NCI-H2081 treated with DMSO at 0.1 percent for 48 hours (cell line): Measurements from ENCODE around the gene LDLR.

Source experiments
- DNase-seq: peaks from one replicate; lab custom pipeline; 2025; lab: John Stamatoyannopoulos, UW

The LDLR gene

DNA sequence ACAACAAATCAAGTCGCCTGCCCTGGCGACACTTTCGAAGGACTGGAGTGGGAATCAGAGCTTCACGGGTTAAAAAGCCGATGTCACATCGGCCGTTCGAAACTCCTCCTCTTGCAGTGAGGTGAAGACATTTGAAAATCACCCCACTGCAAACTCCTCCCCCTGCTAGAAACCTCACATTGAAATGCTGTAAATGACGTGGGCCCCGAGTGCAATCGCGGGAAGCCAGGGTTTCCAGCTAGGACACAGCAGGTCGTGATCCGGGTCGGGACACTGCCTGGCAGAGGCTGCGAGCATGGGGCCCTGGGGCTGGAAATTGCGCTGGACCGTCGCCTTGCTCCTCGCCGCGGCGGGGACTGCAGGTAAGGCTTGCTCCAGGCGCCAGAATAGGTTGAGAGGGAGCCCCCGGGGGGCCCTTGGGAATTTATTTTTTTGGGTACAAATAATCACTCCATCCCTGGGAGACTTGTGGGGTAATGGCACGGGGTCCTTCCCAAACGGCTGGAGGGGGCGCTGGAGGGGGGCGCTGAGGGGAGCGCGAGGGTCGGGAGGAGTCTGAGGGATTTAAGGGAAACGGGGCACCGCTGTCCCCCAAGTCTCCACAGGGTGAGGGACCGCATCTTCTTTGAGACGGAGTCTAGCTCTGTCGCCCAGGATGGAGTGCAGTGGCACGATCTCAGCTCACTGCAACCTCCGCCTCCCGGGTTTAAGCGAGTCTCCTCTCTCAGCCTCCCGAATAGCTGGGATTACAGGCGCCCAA is at the start of gene LDLR:
Gene LDLR, plus strand, starts transcription at position 210 of the 760 bp plus-strand sequence. Its CDS starts 86 bp downstream, at position 296.
- DNase-seq, result peak; percentile 74

DNA sequence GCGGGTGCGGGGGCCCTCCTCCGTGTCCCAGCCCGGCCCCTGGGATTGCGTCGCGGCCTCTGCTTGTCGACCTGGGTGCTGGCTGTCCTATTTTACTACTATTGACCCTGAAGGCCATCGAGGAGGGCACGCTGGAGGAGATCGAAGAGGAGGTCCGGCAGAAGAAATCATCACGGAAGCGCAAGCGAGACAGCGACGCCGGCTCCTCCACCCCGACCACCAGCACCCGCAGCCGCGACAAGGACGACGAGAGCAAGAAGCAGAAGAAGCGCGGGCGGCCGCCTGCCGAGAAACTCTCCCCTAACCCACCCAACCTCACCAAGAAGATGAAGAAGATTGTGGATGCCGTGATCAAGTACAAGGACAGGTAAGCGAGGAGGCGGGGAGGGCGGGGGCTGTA is 48.1 kb upstream of the LDLR start:
- no peak for DNase-seq

DNA sequence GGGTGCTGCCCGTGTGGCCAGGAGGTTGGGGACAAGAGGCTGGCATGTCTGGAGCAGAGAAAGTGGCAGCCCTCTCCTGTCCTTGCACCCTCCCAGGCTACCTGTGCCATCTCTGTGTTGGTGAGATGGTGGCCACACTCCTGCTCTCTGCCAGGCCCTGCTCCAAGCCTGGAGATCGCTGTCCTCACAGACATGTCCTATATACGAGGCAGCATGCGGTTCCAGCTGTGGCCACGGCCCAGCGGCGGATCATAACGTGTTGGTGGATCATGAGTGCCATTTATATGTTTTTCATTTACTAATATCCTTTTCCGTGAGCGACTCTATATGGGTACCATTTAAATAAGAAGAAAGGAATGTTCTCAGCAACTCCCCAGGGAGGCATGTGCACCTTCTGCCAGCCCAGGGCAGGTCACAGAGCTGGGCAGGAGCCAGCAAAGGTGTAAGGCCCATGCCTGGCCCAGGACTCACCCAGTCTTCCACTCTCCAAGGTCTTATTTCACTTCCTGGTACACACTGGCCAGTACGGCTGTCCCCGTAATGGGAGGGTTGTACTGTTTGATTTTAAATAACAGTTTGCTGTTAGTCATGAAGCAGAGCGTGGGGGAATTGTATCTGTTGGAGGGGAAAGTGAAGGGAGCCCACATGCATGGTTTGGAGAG is 47.2 kb upstream of the LDLR start:
- DNase-seq, result no peak

DNA sequence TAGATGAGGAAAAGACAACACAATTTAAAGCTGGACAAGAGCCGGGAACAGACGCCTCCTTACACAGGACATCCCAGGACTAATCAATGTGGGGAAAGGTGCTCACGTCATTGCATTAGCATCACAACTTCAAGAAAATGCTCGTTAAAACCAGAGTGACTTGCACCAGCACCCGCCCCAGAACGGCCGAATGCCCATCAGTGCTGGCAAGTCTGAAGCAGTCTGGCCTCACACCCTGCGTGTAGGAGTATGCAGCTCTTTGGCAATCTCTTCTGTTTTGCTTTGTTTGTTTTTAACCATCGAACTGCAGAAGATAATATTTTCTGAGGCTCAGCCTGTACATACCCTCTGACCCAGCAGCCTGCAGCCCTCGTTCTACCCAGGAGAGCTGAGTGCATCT is 44.8 kb upstream of the LDLR start:
- no peak for DNase-seq

DNA sequence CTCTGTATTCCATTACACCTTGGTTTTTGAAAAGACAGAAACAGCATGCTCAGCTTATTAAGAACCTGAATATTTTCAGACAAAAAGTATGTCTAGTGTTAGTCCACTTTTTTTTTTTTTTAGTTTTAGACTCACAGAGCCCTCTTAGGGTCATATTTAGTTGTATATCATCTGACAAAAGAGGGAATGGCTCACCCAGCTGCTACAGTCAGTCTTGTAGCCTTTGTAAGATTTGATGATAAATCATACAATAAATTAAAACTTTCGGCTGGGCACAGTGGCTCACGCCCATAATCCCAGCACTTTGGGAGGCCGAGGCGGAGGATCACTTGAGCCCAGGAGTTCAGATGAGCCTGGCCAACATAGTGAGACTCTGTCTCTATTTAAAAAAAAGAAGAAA is 43.7 kb upstream of the LDLR start:
- no peak for DNase-seq

DNA sequence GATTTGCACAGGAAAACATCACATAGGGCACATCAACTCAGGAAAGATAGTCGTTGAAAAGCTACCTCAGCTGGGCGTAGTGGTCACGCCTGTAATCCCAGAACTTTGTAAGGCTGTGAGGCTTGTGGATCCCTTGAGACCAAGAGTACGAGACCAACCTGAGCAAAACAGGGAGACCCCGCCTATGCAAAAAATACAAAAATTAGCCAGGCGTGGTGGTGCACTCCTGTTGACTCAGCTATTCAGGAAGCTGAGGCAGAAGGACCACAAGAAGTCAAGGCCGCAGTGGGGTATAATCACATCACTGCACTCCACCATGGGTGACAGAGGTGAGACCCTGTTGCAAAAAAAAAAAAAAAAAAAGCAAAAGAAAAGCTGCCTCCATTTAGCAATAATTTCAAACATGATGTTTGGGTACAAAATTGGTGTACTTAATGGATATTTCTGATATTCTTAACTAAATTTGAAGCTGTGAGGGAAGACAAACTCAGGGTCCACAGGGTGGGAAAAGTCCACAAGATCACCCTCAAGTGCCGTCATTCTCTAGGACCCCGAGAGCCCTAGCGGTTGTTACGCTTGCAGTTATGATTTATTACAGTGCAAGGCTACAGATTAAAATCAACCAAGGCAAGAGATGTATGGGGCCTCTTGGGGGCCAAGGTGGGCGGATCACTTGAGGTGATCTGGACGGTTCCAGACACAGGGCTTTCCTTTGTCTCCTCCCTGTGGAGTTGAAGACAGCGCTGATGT is 42.5 kb upstream of the LDLR start:
- no peak for DNase-seq

DNA sequence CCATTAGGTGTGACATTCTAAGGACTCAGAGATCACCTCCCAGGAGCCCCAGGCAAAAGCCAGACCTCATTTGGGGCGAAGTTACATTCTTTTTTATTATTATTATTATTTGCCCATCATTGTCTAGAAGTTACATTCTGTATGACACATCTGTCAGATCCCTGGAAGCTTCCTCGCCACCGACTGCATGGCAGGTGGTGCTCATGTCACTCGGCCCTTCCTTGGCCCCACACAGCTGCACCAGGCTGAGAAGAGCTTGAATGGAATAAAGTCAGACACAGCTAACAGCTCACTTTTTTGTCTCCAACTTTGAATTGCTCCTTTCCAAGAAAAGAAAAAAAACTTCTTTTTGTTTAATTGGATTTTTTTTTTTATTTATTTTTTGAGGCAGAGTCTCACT is 41.4 kb upstream of the LDLR start:
- DNase-seq, result no peak

DNA sequence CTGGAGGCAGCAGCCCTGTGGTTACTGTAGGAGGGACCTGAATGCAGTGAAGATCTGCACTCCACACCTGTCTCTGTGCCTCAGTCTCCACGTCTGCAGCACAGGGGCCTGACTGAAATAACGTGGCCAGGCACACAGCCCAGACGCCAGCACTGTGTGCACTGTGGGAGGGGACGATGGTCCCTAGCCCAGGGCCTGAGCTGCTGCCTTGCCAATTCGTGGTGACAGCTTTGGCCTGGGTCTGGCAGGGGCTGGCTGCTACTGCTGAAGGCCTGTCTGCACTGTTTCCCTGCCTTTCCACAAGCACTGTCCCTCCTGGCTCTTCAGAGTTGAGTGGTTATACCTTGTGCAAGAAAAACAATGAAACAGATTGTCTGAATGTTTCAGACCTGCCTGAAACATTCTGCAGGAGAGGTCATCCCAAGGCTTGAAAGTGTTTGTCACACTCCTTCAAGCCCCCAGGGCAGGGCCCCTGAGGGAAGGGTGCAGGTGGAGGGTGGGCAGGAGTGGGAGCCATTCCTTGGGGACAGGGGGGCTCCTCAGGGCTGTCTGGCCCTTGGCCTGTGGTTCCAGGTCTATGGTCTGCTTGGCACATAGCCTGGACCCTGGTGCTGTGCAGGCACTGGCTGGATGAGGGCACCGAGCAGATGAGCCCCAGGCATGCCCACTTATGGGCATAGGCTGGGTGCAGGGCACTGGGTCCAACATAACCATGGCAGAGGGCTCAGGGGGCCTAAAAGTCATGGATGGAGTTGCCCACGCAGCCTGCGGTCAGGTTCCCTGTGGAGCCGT is 38.7 kb upstream of the LDLR start:
- no peak for DNase-seq

DNA sequence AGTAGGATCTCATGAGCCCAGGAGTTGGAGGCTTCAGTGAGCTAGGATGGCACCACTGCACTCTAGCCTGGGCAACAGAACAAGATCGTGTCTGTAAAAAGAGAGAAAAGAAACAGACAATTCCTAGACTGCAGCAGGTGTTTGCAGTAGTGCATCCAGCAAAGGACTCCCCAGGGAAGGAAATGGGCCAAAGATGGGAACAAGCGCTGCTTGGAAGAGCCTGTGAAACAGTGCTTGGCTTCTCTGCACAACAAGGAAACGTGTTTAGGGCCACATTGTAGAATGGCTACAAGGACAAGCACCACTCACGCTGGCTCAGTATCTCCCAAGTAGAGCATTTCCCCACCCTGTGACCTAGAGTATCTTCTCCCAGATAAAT is 35.5 kb upstream of the LDLR start:
- DNase-seq, result no peak

DNA sequence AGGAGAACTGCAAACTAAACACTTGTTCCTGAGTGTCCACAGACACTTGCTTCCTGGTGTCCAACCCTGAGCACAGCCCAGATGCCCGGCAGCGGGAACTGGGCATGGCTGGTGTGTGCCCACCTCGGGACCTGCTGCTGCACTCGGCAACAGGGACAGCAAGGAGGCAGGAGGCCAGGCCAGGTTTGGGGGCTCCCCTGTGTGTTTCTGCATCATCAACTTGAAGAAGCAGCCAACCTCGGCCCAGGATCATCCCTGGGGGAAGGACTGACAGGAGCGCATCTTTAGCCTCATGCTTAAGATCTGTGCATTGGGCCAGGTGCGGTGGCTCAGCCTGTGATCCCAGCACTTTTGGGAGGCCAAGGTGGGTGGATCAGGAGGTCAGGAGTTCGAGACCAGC is 35.1 kb upstream of the LDLR start:
- DNase-seq, result no peak

DNA sequence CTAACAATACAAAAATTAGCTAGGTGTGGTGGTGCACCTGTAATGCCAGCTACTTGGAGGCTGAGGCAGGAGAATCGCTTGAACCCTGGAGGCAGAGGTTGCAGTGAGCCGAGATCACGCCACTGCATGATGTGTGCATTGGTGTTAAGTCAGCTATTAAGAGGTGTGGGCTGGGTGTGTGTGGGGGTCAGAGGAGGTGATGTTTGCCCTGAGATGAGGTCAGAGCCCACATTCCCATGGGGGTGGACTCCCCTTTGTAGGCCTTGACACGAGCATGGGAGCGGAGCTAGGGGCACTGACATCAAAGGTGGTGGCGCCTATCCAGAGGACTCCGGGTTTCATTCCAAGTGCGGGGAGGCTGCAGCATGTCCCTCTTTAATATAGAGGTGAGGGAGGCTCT is 34.6 kb upstream of the LDLR start:
- DNase-seq, result no peak

DNA sequence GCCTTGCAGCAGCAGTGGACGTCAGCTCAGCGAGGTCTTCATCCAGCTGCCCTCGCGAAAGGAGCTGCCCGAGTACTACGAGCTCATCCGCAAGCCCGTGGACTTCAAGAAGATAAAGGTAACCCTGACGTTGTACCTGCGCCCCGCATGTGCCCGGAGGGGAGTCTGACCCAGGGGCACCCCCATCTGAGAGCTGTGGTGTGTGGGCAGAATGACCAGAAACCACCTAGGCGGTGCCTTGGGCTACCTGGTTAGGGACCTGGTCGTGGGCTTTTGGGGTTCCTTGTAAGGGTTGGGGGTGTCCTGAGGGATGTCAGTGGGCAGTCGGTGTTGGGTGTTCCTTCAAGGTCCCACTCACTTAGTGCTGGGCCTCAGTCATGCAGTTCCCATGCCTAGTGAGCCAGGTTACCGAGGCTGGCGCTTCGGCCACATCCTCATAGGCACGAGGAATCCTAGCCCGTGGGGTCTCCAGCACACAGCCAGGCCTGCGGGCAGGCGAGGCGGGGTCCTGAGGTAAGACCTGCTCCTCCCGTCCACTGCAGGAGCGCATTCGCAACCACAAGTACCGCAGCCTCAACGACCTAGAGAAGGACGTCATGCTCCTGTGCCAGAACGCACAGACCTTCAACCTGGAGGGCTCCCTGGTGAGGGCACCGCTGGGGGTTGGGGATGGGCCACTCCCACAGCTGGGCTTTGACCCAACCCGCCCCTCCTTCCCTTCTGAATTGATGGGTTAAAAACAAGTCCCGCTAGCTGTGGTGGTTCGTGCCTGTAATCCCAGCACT is 30.8 kb upstream of the LDLR start:
- DNase-seq, result no peak

DNA sequence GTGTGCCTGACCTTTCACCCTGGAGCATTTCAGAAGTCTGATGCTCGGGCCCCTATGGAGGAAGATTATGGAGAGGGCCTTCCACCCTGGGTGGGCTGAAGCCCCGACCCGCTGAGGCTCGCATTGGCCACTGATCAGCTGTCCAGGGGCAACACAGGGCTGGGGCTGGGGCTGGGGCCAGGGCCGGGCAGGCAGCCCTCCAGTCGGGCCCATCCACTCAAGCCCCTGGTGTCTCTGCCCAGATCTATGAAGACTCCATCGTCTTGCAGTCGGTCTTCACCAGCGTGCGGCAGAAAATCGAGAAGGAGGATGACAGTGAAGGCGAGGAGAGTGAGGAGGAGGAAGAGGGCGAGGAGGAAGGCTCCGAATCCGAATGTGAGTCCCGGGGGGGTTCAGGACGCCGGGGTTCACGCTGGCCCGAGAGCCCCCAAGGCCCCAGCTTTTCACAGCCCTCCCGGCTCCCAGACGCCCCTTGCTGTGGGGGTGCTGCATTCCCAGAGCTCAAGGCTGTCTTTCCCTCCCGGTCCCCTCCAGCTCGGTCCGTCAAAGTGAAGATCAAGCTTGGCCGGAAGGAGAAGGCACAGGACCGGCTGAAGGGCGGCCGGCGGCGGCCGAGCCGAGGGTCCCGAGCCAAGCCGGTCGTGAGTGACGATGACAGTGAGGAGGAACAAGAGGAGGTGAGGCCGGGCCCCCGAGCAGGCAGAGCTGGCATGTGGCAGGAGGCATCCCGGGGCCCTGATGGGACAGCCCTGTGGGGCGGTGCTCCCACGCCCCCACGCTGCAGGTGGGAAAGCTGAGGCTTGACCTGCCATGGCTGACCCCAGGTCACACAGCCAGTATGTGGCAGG is 29.5 kb upstream of the LDLR start:
- no peak for DNase-seq

DNA sequence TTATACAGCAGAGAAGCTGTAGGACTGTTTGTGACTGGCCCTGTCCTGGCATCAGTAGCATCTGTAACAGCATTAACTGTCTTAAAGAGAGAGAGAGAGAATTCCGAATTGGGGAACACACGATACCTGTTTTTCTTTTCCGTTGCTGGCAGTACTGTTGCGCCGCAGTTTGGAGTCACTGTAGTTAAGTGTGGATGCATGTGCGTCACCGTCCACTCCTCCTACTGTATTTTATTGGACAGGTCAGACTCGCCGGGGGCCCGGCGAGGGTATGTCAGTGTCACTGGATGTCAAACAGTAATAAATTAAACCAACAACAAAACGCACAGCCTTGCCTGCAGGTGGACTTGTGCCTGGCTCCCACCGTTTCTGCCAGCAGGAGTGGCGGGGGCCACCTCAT is 27.3 kb upstream of the LDLR start:
- no peak for DNase-seq

DNA sequence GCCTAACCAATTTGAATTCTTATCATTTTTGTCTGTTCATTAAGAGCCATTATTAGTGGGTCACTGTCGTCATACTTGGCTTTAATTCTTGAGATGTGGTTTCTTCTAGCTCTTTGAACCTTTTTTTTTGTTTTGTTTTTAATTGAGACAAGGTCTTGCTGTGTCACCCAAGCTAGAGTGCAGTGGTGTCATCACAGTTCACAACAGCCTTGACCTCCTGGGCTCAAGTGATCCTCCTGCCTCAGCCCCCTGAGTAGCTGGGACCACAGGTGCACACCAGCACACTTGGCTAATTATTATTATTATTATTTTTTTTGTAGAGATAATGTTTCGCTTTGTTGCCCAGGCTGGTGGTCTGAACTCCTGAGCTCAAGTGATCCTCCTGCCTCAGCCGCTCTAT is 25.8 kb upstream of the LDLR start:
- DNase-seq, result no peak

DNA sequence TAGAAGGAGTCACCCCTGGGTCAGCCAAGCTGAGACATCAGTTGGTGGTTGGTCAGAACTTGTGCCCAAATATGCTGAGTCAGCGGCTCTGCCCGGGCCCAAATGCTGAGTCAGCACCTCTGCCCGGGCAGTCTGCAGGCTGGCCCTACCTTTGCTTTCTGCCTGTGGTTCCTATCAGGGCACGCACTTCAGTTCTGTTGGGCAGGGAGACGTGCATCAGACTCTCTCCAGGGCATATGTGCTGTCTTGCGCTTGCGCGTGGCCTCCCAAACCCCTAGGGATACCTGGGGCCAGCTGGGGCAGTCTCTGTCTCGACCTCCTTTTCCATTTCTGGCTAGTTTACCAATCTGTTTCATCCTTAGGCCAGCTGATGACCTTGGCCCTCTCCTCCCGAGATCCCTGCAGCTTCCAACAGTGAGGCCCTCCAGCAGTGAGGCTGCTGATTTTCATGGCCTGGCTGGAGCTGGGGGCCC is 24.4 kb upstream of the LDLR start:
- no peak for DNase-seq

DNA sequence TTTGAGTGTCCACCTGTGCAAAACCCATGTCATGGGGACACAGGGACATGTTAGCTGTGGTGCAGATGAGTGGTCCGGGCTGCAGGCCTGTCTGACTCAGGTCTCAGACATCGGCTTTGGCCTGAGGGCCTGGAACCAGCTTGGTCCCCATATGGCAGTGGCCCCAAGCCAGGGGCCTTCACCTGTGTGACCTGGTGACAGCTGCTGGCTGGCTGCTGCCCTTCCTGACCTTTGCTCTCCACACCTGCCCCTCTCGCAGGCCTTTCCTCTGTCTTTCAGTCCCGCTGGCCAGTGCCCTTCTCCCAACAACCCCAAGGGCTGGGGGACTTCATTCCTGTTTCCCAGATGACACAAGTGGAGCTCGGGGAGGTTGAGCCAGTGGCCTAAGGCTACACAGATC is 22.9 kb upstream of the LDLR start:
- DNase-seq, result no peak

DNA sequence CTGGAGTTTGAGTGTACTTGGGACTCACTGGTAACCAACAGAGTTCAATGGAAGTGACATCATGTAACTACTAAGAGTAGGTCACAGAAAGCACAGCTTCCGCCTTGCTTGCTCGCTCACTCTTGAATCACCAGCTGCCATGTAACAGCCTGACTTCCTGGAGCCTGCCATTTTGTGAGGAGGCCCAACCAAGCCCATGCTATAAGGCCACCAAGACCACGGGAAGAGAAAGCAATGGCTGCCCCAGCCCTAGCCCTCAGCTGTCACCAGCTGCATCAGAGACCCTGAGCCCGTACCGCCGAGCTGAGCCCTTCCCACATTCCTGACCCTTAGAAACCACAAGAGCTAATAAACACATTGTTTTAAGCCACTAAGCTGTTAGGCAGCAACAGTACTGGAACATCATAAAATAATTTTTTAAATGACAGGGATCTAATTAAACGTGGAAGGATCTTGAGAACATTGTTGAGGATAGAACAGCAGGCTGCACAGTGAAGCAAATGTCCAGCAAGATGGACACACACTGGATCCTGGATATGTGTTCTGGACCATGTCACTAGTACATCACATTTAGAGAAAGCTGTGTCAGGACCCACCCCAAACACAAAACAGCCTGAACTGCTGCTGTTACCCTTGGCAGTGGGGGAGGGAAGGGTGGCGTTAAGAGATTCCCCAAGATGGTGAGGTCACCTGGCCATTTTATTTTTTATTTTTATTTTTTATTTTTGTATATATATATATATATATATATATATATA is 21.7 kb upstream of the LDLR start:
- DNase-seq, result no peak

DNA sequence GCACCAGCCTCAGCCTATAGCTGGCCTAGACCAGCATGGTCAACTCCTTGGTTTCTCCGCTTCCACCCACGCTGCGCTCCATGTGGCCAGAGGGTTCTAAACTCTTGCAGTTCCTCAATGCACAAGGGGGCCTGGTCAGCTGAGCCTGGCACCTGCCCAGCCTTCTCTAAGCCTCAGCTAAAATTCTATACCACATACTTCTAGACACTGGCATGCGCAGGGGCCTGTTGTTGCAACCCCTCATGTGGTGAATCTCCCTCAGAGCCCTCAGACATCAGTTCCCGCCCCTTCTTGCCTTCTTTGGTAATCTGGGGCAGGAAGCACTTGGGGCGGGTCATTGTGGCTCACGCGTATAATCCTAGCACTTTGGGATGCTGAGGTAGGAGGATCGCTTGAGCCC is 19.7 kb upstream of the LDLR start:
- DNase-seq, result no peak

DNA sequence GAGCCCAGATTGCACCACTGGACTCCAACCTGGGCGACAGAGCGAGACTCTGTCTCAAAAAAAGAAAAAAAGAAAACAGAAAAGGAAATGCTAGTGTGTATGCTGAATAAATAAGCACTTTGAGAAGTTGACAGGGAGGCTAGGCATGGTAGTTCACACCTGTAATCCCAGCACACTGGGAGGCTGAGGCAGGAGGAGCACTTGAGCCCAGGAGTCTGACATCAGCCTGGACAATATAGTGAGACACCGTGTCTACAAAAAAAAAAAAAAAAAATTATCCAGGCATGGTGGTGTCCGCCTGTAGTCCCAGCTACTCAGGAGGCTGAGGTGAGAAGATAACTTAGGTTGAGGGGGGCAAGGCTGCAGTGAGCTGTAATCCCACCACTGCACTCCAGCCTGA is 19.1 kb upstream of the LDLR start:
- no peak for DNase-seq
